K562 (cell line): ENCODE measurements around the gene LCN15. TPM values are rescaled to one million over a fixed set of nuclear protein-coding genes. Genes with fewer than 3 reads are reported as not detected.

ENCODE experiments used
- ATAC-seq: fragments of 200-7000 bp; cut with Tn5 transposase; 3 replicates; pipeline ENCODE4 v1.9.1; 2020; ENCODE audit warnings: moderate library complexity
- BruUV-seq: library from RNA; stranded (reverse); fragments of 400-500 nt; replicated peaks from 2 replicates; lab custom pipeline; 2021; lab: Mats Ljungman, UMichigan
- CTCF ChIA-PET: fragments of 300-600 bp; formaldehyde crosslinking; extraction: SDS; loops from one replicate; lab custom pipeline; 2021; ENCODE audit warnings: low intra/inter-chr PET ratio; lab: Yijun Ruan, JAX
- POLR2A ChIA-PET: fragments of 300-600, 350-650 bp; sonication (Branson Sonifier 250); formaldehyde crosslinking; extraction: SDS; loops from one replicate; lab custom pipeline; 2021; ENCODE audit warnings: antibody characterized with exemption, inconsistent platforms; lab: Yijun Ruan, JAX
- DNase-seq, 4 experiments: peaks; one replicate each; pipeline versions ENCODE4 v3.0.0 to v3.0.0-alpha.2; 2011 to 2018; ENCODE audit warnings: low spot score in 3 of 4, mixed read lengths in 3 of 4; ENCODE audit errors: extremely low read depth in 1 of 4
- FAIRE-seq: peaks from 2 replicates; lab custom pipeline; 2011; peaks lifted over from hg19 to GRCh38; lab: Jason Lieb, UNC
- H2AFZ ChIP-seq: 2 replicates; pipeline ENCODE4 v1.6.0; 2011; ENCODE audit warnings: low read depth, low read length, control low read depth, inconsistent platforms
- H3K27ac ChIP-seq: fragments of 200-600 bp; 3 replicates; pipeline ENCODE4 v1.8.0; 2011; ENCODE audit warnings: low read depth, mild to moderate bottlenecking, control low read depth, inconsistent platforms, low read length, moderate library complexity, mixed read lengths; ENCODE audit errors: extremely low read depth
- H3K27me3 ChIP-seq, 2 experiments: fragments of 300-600 bp in 1 of 2; 2 replicates in 1 of 2; 3 replicates in 1 of 2; pipeline versions ENCODE4 v1.6.0 to v1.8.0; 2011; ENCODE audit warnings: inconsistent platforms in 2 of 2, low read length in 2 of 2, mild to moderate bottlenecking in 1 of 2, mixed read lengths in 1 of 2, moderate library complexity in 1 of 2; ENCODE audit not compliant: control insufficient read depth in 2 of 2, insufficient read depth in 2 of 2
- H3K36me3 ChIP-seq: fragments of 300-600 bp; 3 replicates; pipeline ENCODE4 v1.8.0; 2011; ENCODE audit warnings: mild to moderate bottlenecking, low read length, inconsistent platforms; ENCODE audit not compliant: control insufficient read depth, insufficient read depth
- H3K4me1 ChIP-seq, 2 experiments: fragments of 200-600 bp in 1 of 2; replicated peaks in 1 of 2; 2 replicates in 1 of 2; 3 replicates in 1 of 2; pipeline versions ENCODE4 v1.5.1 to v1.8.0; 2011; ENCODE audit warnings: inconsistent platforms in 2 of 2, low read length in 2 of 2, mild to moderate bottlenecking in 1 of 2, mixed read lengths in 1 of 2, moderate library complexity in 1 of 2; ENCODE audit not compliant: control insufficient read depth in 2 of 2, insufficient read depth in 2 of 2
- H3K4me2 ChIP-seq: 2 replicates; pipeline ENCODE4 v1.6.1; 2011; ENCODE audit warnings: low read length, control low read depth, inconsistent platforms, mixed read lengths; ENCODE audit not compliant: insufficient read depth
- H3K4me3 ChIP-seq: fragments of 200-600 bp; sonication (generic), shearing (Covaris generic); 2 replicates; pipeline ENCODE4 v1.5.1; 2016; ENCODE audit warnings: control low read depth, inconsistent platforms
- H3K79me2 ChIP-seq: fragments of 200-600 bp; 3 replicates; pipeline ENCODE4 v1.8.0; 2011; ENCODE audit warnings: low read length, inconsistent platforms; ENCODE audit not compliant: control insufficient read depth, insufficient read depth
- H3K9ac ChIP-seq, 2 experiments: 2 replicates each; pipeline versions ENCODE4 v1.6.0 to v1.6.1; 2011; ENCODE audit warnings: low read depth in 2 of 2, low read length in 2 of 2, control low read depth in 1 of 2, inconsistent platforms in 1 of 2, mild to moderate bottlenecking in 1 of 2, mixed read lengths in 1 of 2; ENCODE audit not compliant: insufficient read depth in 1 of 2
- H3K9me1 ChIP-seq: one replicate; pipeline ENCODE4 v1.6.0; 2011; ENCODE audit warnings: inconsistent platforms, mild to moderate bottlenecking, low read length, moderate library complexity; ENCODE audit not compliant: control insufficient read depth, insufficient read depth
- H3K9me3 ChIP-seq: replicated peaks from 2 replicates; pipeline ENCODE4 v1.5.1; 2011; ENCODE audit warnings: low read depth, low read length, inconsistent platforms; ENCODE audit not compliant: control insufficient read depth, insufficient read depth
- H4K20me1 ChIP-seq: replicated peaks from 2 replicates; pipeline ENCODE4 v1.6.1; 2011; ENCODE audit warnings: low read length, inconsistent platforms, mixed read lengths; ENCODE audit not compliant: control insufficient read depth, insufficient read depth
- ARID2 ChIP-seq: fragments of 450-650 bp; IDR thresholded peaks from 2 replicates; pipeline ENCODE4 v1.6.1; 2017; ENCODE audit warnings: antibody characterized with exemption, mild to moderate bottlenecking
- ATF1 ChIP-seq, 2 experiments: fragments of 450-650 bp in 1 of 2; IDR thresholded peaks; 2 replicates each; pipeline ENCODE4 v1.6.1; 2016; ENCODE audit warnings: missing compliant biosample characterization in 1 of 2, missing genetic modification characterization in 1 of 2
- BCLAF1 ChIP-seq, 2 experiments: fragments of 450-650 bp in 1 of 2; IDR thresholded peaks; 2 replicates each; pipeline ENCODE4 v1.6.1; 2011 to 2017; ENCODE audit warnings: low read depth in 2 of 2, antibody characterized with exemption in 1 of 2, borderline replicate concordance in 1 of 2, low read length in 1 of 2, mild to moderate bottlenecking in 1 of 2, mixed read lengths in 1 of 2; ENCODE audit not compliant: control insufficient read depth in 1 of 2
- CBX8 ChIP-seq: fragments of 200-600 bp; sonication (generic); IDR thresholded peaks from 2 replicates; pipeline ENCODE4 v1.6.1; 2012; ENCODE audit warnings: borderline replicate concordance, mixed run types, low read depth, mild to moderate bottlenecking, moderate library complexity, mixed read lengths, low read length, control low read depth, inconsistent platforms; ENCODE audit not compliant: poor library complexity, severe bottlenecking; ENCODE audit errors: extremely low read depth
- CCAR2 ChIP-seq: fragments of 200-400 bp; formaldehyde crosslinking; IDR thresholded peaks from 2 replicates; pipeline ENCODE4 v1.6.1; 2017; ENCODE audit warnings: mild to moderate bottlenecking, low read depth, low read length
- CHD4 ChIP-seq: fragments of 200-600 bp; sonication (generic); IDR thresholded peaks from 3 replicates; pipeline ENCODE4 v1.6.1; 2012; ENCODE audit warnings: low read depth, mild to moderate bottlenecking, mixed read lengths, low read length, inconsistent platforms; ENCODE audit not compliant: insufficient read depth, insufficient replicate concordance, poor library complexity, severe bottlenecking
- CXXC5 ChIP-seq: fragments of 250-450 bp; sonication (Bioruptor Pico); IDR thresholded peaks from 2 replicates; pipeline ENCODE4 v1.8.0; 2022; ENCODE audit warnings: inconsistent platforms, mild to moderate bottlenecking, moderate library complexity
- L3MBTL2 ChIP-seq: fragments of 450-650 bp; IDR thresholded peaks from 2 replicates; pipeline ENCODE4 v1.6.1; 2016; ENCODE audit warnings: mild to moderate bottlenecking, moderate library complexity
- USF2 ChIP-seq: sonication (generic); formaldehyde crosslinking; IDR thresholded peaks from 2 replicates; pipeline ENCODE4 v1.5.0; 2020; ENCODE audit warnings: missing genetic modification reagents
- ZFP1 ChIP-seq: fragments of 450-650 bp; formaldehyde crosslinking; IDR thresholded peaks from 2 replicates; pipeline ENCODE4 v1.4.0; 2020; ENCODE audit warnings: mild to moderate bottlenecking, mixed read lengths
- ZNF12 ChIP-seq: sonication (generic); formaldehyde crosslinking; IDR thresholded peaks from 2 replicates; pipeline ENCODE4 v1.4.0; 2020; ENCODE audit warnings: mild to moderate bottlenecking, missing genetic modification reagents
- WGBS: fragments of 100-300 bp; shearing (Covaris generic); methylation state at CpG from one replicate; pipeline ENCODE4 v1.1.6; 2016; ENCODE audit warnings: low coverage, mixed read lengths; ENCODE audit not compliant: insufficient coverage; ENCODE audit errors: missing lambda C conversion rate; 5-methylcytosine and 5-hydroxymethylcytosine counted together
- in situ Hi-C: fragments of 300-500 bp; cut with MboI; formaldehyde crosslinking; loops from 4 replicates; pipeline ENCODE4 v1.15.0; 2018; ENCODE audit warnings: inconsistent platforms, mixed read lengths
- intact Hi-C: fragments of 100-400 bp; cut with micrococcal nuclease; formaldehyde crosslinking; loops from 2 replicates; pipeline ENCODE4 v1.14.2; 2022
- polyA plus RNA-seq, 8 experiments: library from polyadenylated mRNA; depleted of rRNA in 4 of 8; stranded (reverse) in 5 of 8; unstranded in 3 of 8; fragments of >200 nt; fragmentation: Nextera tagmentation in 2 of 8; fragmentation: Illumina TruSeq in 1 of 8; extraction: Ambion mirVana in 2 of 8; extraction: Trizol in 1 of 8; gene quantifications; 2 replicates each; pipeline versions ENCODE4 v1.2.1 to v1.2.3, GENCODE V29; 2011 to 2014; ENCODE audit warnings: inconsistent platforms in 1 of 8, missing spikeins in 1 of 8
- total RNA-seq, 7 experiments: library from RNA; depleted of rRNA in 6 of 7; stranded (reverse); fragments of >200 nt in 6 of 7; fragmentation: Illumina TruSeq in 2 of 7; extraction: Trizol in 2 of 7; gene quantifications; 2 replicates each; pipeline versions ENCODE4 v1.2.1 to v1.2.3, GENCODE V29; 2011 to 2021; ENCODE audit warnings: low replicate concordance in 1 of 7

The LCN15 gene
- total and polyA plus RNA-seq, 9 of the 15 experiments (the other 6 are each of a cell fraction or from before 2014, with no cell fraction given): 0.66 TPM; not detected in 8

- no peak for ATAC-seq
- intact Hi-C loops: no loop called here
- CTCF ChIA-PET: interaction anchor here (0.6 kb wide), 1 partner anchor 862 kb away, joined by 8 read pairs; no protein-coding TSS in a partner anchor
Observed at GRCh38 chr9:136774416-136775045, 10.2 kb upstream of the LCN15 start.

GRCh38 chr9:136773386-136774044, 9.2 kb upstream of the LCN15 start:
- Histone ChIP-seq H3K36me3 (no peaks in the 10 kb centered on the region), H3K27ac (no peak overlapping the region), H2AFZ (peak overlapping the region; percentile 94), H3K27me3 (no peaks in the 10 kb centered on the region), H3K4me1 (peaks cover 0 to 8% of the 10 kb centered on the region in 2 experiments; a peak in 3 of 5 replicates), H3K79me2 (no peaks in the 10 kb centered on the region), H3K9ac (no peak overlapping the region), H3K9me3 (peaks cover 11% of the 10 kb centered on the region), H4K20me1 (no peaks in the 10 kb centered on the region), H3K9me1 (no peaks in the 10 kb centered on the region), H3K4me2 (no peak overlapping the region), H3K4me3 (no peak overlapping the region)
- 45% methylated on average over 7 of the region's 7 CpGs for WGBS
- BruUV-seq: no TSS peak
- in situ Hi-C loops: loop anchor here (5.0 kb wide), 1 partner anchor 264 kb away; no protein-coding TSS in a partner anchor
- intact Hi-C loops: no loop called here
- DNase-seq (peak; percentile 66 to 78 (median 72)), ATAC-seq (peak; percentile 94), FAIRE-seq (peak; percentile 62)
- POLR2A ChIA-PET: no interaction called here
- CTCF ChIA-PET: no interaction called here
- no peak for TF ChIP-seq CBX8
- 0 out of 2 replicates have a peak, but pooled peaks have one; percentile 41 for TF ChIP-seq L3MBTL2
- TF ChIP-seq USF2 (CRISPR knock-in tag): peak; percentile 98
- TF ChIP-seq ATF1 (CRISPR knock-in tag; IDR thresholded peaks at IDR 0.05): no peak
- TF ChIP-seq ATF1 (tag; IDR thresholded peaks at IDR 0.05): no peak
- TF ChIP-seq ARID2: no peak
- TF ChIP-seq BCLAF1 (IDR thresholded peaks at IDR 0.05; ENCODE audit: borderline replicate concordance in 1 of 2, control insufficient read depth in 1 of 2, low read depth in 2 of 2, low read length in 1 of 2): no peak

More at GRCh38 chr9:136774416-136775045, 10.2 kb upstream of the LCN15 start:
- Histone ChIP-seq H3K9me3 (peaks cover 11% of the 10 kb centered on the region), H3K9ac (no peak overlapping the region), H3K27ac (no peak overlapping the region), H3K4me2 (no peak overlapping the region), H4K20me1 (no peaks in the 10 kb centered on the region), H3K27me3 (no peaks in the 10 kb centered on the region), H3K4me3 (no peak overlapping the region), H3K4me1 (peaks cover 0 to 4% of the 10 kb centered on the region in 2 experiments; a peak in 3 of 5 replicates), H3K9me1 (no peaks in the 10 kb centered on the region), H3K79me2 (no peaks in the 10 kb centered on the region), H2AFZ (no peak overlapping the region), H3K36me3 (no peaks in the 10 kb centered on the region)
- FAIRE-seq (no peak), DNase-seq (no peak)
- POLR2A ChIA-PET: interaction anchor here (0.5 to 1.4 kb wide), 2 partner anchors 8 to 13 kb away, joined by 3 read pairs; no protein-coding TSS in a partner anchor
- in situ Hi-C loops: loop anchor here (5.0 to 25.0 kb wide), 2 partner anchors 263 to 463 kb away; partner anchors contain the start of genes CYSRT1, RNF224, SLC34A3 and TUBB4B
- BruUV-seq: no TSS peak
- TF ChIP-seq CCAR2: no peak
- no peak for TF ChIP-seq ZFP1 (CRISPR knock-in tag)
- peak; percentile 99 for TF ChIP-seq ZNF12 (CRISPR knock-in tag)
- TF ChIP-seq CHD4: no peak
- TF ChIP-seq CXXC5: no peak
- WGBS: 63% methylated on average over 12 of the region's 12 CpGs
